DOHH2 (cell line): ENCODE data around the gene SSBP3.

Experiments used
- H3F3A ChIP-seq: fragments of 200-600 bp; sonication (generic), shearing (Covaris generic); 2 replicates; pipeline ENCODE4 v1.6.0; 2016; ENCODE audit warnings: antibody characterized with exemption, mild to moderate bottlenecking; ENCODE audit not compliant: control insufficient read depth, insufficient read depth
- H3K27ac ChIP-seq: fragments of 200-600 bp; sonication (generic); 2 replicates; pipeline ENCODE4 v1.5.1; 2014; ENCODE audit warnings: low read depth, mild to moderate bottlenecking, low read length, moderate library complexity
- H3K27me3 ChIP-seq: fragments of 200-600 bp; sonication (generic); 2 replicates; pipeline ENCODE4 v1.6.1; 2014; ENCODE audit warnings: mild to moderate bottlenecking, low read length, mixed read lengths; ENCODE audit not compliant: control insufficient read depth
- H3K36me3 ChIP-seq: fragments of 200-600 bp; sonication (generic); 2 replicates; pipeline ENCODE4 v1.6.1; 2014; ENCODE audit warnings: mild to moderate bottlenecking, low read length, moderate library complexity, mixed read lengths; ENCODE audit not compliant: control insufficient read depth
- H3K4me1 ChIP-seq: fragments of 200-600 bp; sonication (generic); 2 replicates; pipeline ENCODE4 v1.6.1; 2014; ENCODE audit warnings: mild to moderate bottlenecking, low read length, mixed read lengths; ENCODE audit not compliant: control insufficient read depth
- H3K4me2 ChIP-seq: fragments of 200-600 bp; sonication (generic); 2 replicates; pipeline ENCODE4 v1.6.0; 2014; ENCODE audit warnings: mild to moderate bottlenecking, low read length, moderate library complexity
- H3K4me3 ChIP-seq: fragments of 200-600 bp; sonication (generic); 2 replicates; pipeline ENCODE4 v1.5.1; 2014; ENCODE audit warnings: mild to moderate bottlenecking, low read length, mixed read lengths
- H3K79me2 ChIP-seq: fragments of 200-600 bp; sonication (generic); 2 replicates; pipeline ENCODE4 v1.6.1; 2014; ENCODE audit warnings: mild to moderate bottlenecking, low read length, mixed read lengths; ENCODE audit not compliant: control insufficient read depth
- H3K9me2 ChIP-seq: fragments of 200-600 bp; sonication (generic); replicated peaks from 2 replicates; pipeline ENCODE4 v1.6.1; 2014; ENCODE audit warnings: mild to moderate bottlenecking, low read length, mixed read lengths; ENCODE audit not compliant: control insufficient read depth
- H3K9me3 ChIP-seq: fragments of 200-600 bp; sonication (generic); 2 replicates; pipeline ENCODE4 v1.6.1; 2014; ENCODE audit warnings: antibody characterized with exemption, low read length, mixed read lengths; ENCODE audit not compliant: control insufficient read depth, insufficient read depth
- H4K20me1 ChIP-seq: fragments of 200-600 bp; sonication (generic); 2 replicates; pipeline ENCODE4 v1.6.0; 2014; ENCODE audit warnings: low read depth, mild to moderate bottlenecking, antibody characterized with exemption, low read length, moderate library complexity; ENCODE audit not compliant: control insufficient read depth, insufficient read depth
- EZH2phosphoT487 ChIP-seq: fragments of 200-600 bp; sonication (generic); IDR thresholded peaks from 2 replicates; pipeline ENCODE4 v1.6.1; 2017; ENCODE audit warnings: borderline replicate concordance, mild to moderate bottlenecking, antibody characterized with exemption, low read length, moderate library complexity, mixed read lengths
- TF ChIP-seq, protein P1 (sequence below): fragments of 200-600 bp; sonication (generic); IDR thresholded peaks from one replicate; pipeline ENCODE4 v1.5.1; 2014; ENCODE audit warnings: antibody characterized with exemption, mild to moderate bottlenecking, low read depth, low read length; ENCODE audit not compliant: poor library complexity, severe bottlenecking

The SSBP3 gene

DNA sequence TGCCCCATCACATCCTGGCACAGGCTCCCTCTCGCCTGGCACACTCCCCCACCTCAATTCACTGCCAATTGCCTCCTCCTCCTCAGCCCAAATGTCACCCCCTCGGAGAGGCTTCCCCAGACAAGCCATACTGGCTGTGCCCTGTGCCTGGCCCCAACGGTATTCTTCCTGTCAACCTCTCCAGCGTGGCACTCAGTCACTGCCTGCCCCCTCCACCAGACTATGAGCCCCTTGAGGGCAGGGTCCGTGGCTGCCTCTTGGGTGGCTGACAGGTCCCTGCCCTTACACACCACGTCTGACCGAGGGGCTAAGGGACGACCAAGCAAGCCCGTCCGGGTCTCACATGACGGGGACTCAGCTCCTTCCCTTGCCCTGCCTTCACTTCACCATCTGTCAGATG, 131.3 kb downstream of the SSBP3 start:
- Histone ChIP-seq H3K9me2 (no peaks in the 10 kb centered on the region), H3K4me2 (no peak overlapping the region), H4K20me1 (no peaks in the 10 kb centered on the region), H3K36me3 (no peaks in the 10 kb centered on the region), H3K9me3 (no peaks in the 10 kb centered on the region), H3F3A (no peaks in the 10 kb centered on the region), H3K4me1 (peaks cover 15% of the 10 kb centered on the region), H3K27ac (no peak overlapping the region), H3K27me3 (no peaks in the 10 kb centered on the region), H3K4me3 (no peak overlapping the region), H3K79me2 (no peaks in the 10 kb centered on the region)
- TF ChIP-seq, protein P1, sequence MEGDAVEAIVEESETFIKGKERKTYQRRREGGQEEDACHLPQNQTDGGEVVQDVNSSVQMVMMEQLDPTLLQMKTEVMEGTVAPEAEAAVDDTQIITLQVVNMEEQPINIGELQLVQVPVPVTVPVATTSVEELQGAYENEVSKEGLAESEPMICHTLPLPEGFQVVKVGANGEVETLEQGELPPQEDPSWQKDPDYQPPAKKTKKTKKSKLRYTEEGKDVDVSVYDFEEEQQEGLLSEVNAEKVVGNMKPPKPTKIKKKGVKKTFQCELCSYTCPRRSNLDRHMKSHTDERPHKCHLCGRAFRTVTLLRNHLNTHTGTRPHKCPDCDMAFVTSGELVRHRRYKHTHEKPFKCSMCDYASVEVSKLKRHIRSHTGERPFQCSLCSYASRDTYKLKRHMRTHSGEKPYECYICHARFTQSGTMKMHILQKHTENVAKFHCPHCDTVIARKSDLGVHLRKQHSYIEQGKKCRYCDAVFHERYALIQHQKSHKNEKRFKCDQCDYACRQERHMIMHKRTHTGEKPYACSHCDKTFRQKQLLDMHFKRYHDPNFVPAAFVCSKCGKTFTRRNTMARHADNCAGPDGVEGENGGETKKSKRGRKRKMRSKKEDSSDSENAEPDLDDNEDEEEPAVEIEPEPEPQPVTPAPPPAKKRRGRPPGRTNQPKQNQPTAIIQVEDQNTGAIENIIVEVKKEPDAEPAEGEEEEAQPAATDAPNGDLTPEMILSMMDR = no peak
- no peak for TF ChIP-seq EZH2phosphoT487

DNA sequence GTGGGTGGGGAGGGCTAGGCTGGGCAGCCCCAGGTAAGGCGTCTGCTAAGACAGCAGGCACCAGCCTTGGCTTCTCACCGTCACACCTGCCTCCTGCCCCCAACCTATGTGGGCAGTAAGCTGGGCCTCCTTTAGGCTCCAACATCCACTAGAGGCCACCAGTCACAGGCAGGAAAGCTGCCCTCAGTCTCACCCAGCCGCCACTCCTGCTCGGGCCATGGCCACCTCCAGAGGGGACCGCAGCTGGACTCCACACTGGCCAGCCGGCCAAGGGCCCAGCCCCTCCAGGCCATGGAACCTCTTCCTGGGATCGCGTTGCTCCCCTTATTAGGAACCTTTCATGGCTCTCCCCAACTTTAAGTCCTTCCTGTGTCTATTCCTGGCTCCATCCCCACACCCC, 131.7 kb downstream of the SSBP3 start:
- peaks cover 15% of the 10 kb centered on the region for H3K4me1 ChIP-seq
- H3K9me3 ChIP-seq = no peaks in the 10 kb centered on the region
- TF ChIP-seq EZH2phosphoT487 = no peak
- TF ChIP-seq, protein P1 = no peak
- no peak overlapping the region for H3K4me3 ChIP-seq
- no peak overlapping the region for H3K27ac ChIP-seq
- H3K36me3 ChIP-seq = no peaks in the 10 kb centered on the region
- no peaks in the 10 kb centered on the region for H3K79me2 ChIP-seq
- H3K4me2 ChIP-seq = no peak overlapping the region
- H3K27me3 ChIP-seq = no peaks in the 10 kb centered on the region
- H4K20me1 ChIP-seq = no peaks in the 10 kb centered on the region
- H3F3A ChIP-seq = no peaks in the 10 kb centered on the region
- H3K9me2 ChIP-seq = no peaks in the 10 kb centered on the region

DNA sequence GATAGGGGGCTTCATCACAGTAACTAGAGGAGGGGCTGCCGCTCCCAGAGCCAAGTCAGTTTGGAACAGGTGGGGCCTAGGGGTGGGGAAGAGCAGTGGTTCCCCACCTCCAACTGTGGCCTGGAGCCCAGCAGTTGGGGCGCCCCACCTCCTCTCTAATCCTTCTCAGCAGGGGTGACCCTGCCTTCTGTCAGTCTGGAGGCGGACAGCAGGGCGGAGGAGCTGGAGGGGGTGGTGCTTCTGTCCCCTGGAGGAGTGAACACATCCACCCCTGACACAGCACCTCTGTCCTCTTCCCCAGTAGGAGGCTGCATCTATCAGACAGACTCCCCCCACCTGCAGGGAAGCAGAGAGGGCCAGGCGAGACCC, 132.4 kb downstream of the SSBP3 start:
- Histone ChIP-seq H3K9me3 (no peaks in the 10 kb centered on the region), H3K36me3 (no peaks in the 10 kb centered on the region), H3K4me3 (no peak overlapping the region), H3K79me2 (no peaks in the 10 kb centered on the region), H3K27ac (no peak overlapping the region), H3K9me2 (no peaks in the 10 kb centered on the region), H3K4me1 (peaks cover 15% of the 10 kb centered on the region), H3K27me3 (no peaks in the 10 kb centered on the region), H4K20me1 (no peaks in the 10 kb centered on the region), H3K4me2 (no peak overlapping the region), H3F3A (no peaks in the 10 kb centered on the region)
- TF ChIP-seq EZH2phosphoT487 = no peak
- TF ChIP-seq, protein P1 = no peak
